Activated gamma-delta T cell treated with Interleukin-2 at 50 U/mL for 16 hours (primary cell): ENCODE results near the gene EPM2A.

ENCODE experiments used
- DNase-seq: peaks from one replicate; pipeline ENCODE4 v3.0.0-alpha.2; 2020

Gene EPM2A

GRCh38 chr6:145668844-145669243 lies 66.5 kb downstream of the EPM2A start:
- no peak for DNase-seq

GRCh38 chr6:145660676-145661075 lies 74.6 kb downstream of the EPM2A start:
- DNase-seq = no peak

GRCh38 chr6:145656128-145656527 lies 79.2 kb downstream of the EPM2A start:
- DNase-seq = no peak

GRCh38 chr6:145652572-145652971 lies 82.7 kb downstream of the EPM2A start:
- no peak for DNase-seq

- DNase-seq = no peak
These were observed 83.3 kb downstream of the EPM2A start for GRCh38 chr6:145651988-145652387.

GRCh38 chr6:145648149-145648548 lies 87.2 kb downstream of the EPM2A start:
- DNase-seq = no peak

GRCh38 chr6:145647602-145648001 lies 87.7 kb downstream of the EPM2A start:
- no peak for DNase-seq

- DNase-seq = no peak
These were observed 91.6 kb downstream of the EPM2A start for GRCh38 chr6:145643760-145644159.

GRCh38 chr6:145633981-145634627 lies 101.2 kb downstream of the EPM2A start:
- peak; percentile 75 for DNase-seq

- DNase-seq = no peak
These were observed 102.3 kb downstream of the EPM2A start for GRCh38 chr6:145632971-145633370.

- DNase-seq = no peak
These were observed 103.9 kb downstream of the EPM2A start for GRCh38 chr6:145631374-145631773.

GRCh38 chr6:145630598-145630997 lies 104.7 kb downstream of the EPM2A start:
- no peak for DNase-seq

- no peak for DNase-seq
These were observed 105.8 kb downstream of the EPM2A start for GRCh38 chr6:145629478-145629877.

GRCh38 chr6:145627451-145627850 lies 107.9 kb downstream of the EPM2A start:
- no peak for DNase-seq

GRCh38 chr6:145626857-145627256 lies 108.5 kb downstream of the EPM2A start:
- DNase-seq = no peak

GRCh38 chr6:145623231-145623630 lies 112.1 kb downstream of the EPM2A start:
- DNase-seq = no peak

GRCh38 chr6:145621776-145622175 lies 113.5 kb downstream of the EPM2A start:
- DNase-seq = no peak

- DNase-seq = no peak
These were observed 115.2 kb downstream of the EPM2A start for GRCh38 chr6:145620088-145620487.

- DNase-seq = no peak
These were observed 125.8 kb downstream of the EPM2A start for GRCh38 chr6:145609521-145609920.

GRCh38 chr6:145608850-145609249 lies 126.5 kb downstream of the EPM2A start:
- DNase-seq = no peak

- no peak for DNase-seq
These were observed 131.3 kb downstream of the EPM2A start for GRCh38 chr6:145603991-145604390.

- no peak for DNase-seq
These were observed 131.9 kb downstream of the EPM2A start for GRCh38 chr6:145603424-145603833.

GRCh38 chr6:145602726-145603326 lies 132.5 kb downstream of the EPM2A start:
- no peak for DNase-seq

- DNase-seq = no peak
These were observed 133.9 kb downstream of the EPM2A start for GRCh38 chr6:145601397-145601796.

GRCh38 chr6:145600299-145600698 lies 135.0 kb downstream of the EPM2A start:
- no peak for DNase-seq
